ENCODE data around the gene USF2. TPM values are rescaled to one million over a fixed set of nuclear protein-coding genes. Genes with fewer than 3 reads are reported as not detected.
A peak's percentile ranks its signal among the peaks of the same experiment; 100 is the strongest.

The USF2 gene
- total and polyA plus RNA-seq, 2 donors (not counting 1 experiment from before 2014, with no cell fraction given) = 318 to 377 TPM

DNA sequence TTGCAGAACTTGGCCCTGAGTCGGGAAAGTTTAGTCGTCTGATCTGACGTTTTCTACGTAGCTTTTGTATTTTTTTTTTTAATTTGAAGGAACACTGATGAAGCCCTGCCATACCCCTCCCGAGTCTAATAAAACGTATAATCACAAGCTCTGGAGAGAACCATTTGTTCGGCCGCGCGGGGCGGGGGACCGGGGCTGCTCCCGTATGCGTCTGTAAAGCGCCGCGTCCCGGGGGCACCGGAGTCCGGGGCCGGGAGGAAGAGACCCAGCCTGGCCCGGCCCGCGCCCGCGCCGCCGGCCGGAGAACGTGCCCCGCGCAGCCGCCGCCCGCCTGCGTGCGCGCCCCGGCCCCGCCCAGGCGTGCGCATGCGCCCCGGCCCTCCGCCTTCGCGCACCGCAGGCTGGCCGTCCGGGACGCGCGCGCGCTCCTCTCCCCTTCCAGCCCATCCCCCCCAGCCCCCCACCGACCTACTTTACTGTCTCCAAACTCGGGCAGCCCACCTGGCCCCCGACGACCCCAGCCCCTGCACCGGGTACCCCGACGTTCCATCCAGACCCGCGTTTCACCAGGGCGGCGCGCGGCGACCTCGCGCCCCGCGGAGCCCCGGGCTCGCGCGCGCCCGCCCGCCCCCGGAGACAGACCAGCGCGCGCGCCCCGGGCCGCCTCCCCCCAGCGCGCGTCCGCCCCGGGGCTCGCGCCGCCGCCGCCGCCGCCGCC is 785 bp upstream of the USF2 start:
- peaks cover 0 to 31% of the 10 kb centered on the region in 2 experiments for H3K36me3 ChIP-seq (replicated peaks in 1 of 2; ENCODE audit: control extremely low read depth in 1 of 2, control insufficient read depth in 1 of 2, extremely low read depth in 1 of 2, insufficient read depth in 2 of 2, low read length in 1 of 2)
- H3K27me3 ChIP-seq (replicated peaks in 1 of 4; ENCODE audit: control extremely low read depth in 1 of 4, control insufficient read depth in 3 of 4, insufficient read depth in 4 of 4, low read length in 3 of 4) = no peaks in the 10 kb centered on the region
- Mint-ChIP-seq H3K9me3 (ENCODE audit: insufficient read depth) (no peaks in the 10 kb centered on the region), H3K4me1 (peaks cover 61% of the 10 kb centered on the region), H3K27ac (peak overlapping the region; percentile 95), H3K27me3 (no peaks in the 10 kb centered on the region), H3K4me3 (peak overlapping the region; percentile 91)
- TF ChIP-seq EZH2 (IDR thresholded peaks at IDR 0.05; ENCODE audit: borderline replicate concordance, insufficient read depth, low read depth, low read length, poor library complexity, severe bottlenecking) = no peak
- TF ChIP-seq, protein P1, sequence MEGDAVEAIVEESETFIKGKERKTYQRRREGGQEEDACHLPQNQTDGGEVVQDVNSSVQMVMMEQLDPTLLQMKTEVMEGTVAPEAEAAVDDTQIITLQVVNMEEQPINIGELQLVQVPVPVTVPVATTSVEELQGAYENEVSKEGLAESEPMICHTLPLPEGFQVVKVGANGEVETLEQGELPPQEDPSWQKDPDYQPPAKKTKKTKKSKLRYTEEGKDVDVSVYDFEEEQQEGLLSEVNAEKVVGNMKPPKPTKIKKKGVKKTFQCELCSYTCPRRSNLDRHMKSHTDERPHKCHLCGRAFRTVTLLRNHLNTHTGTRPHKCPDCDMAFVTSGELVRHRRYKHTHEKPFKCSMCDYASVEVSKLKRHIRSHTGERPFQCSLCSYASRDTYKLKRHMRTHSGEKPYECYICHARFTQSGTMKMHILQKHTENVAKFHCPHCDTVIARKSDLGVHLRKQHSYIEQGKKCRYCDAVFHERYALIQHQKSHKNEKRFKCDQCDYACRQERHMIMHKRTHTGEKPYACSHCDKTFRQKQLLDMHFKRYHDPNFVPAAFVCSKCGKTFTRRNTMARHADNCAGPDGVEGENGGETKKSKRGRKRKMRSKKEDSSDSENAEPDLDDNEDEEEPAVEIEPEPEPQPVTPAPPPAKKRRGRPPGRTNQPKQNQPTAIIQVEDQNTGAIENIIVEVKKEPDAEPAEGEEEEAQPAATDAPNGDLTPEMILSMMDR (IDR thresholded peaks at IDR 0.05) = no peak
- WGBS (ENCODE audit: insufficient coverage) = under 1% methylated on average over 78 of the region's 100 CpGs
- peaks cover 43% of the 10 kb centered on the region for H4K20me1 ChIP-seq (ENCODE audit: control insufficient read depth, insufficient read depth, low read length, poor library complexity, severe bottlenecking)
- peak overlapping the region; percentile 65 to 88 for H3K27ac ChIP-seq (ENCODE audit: low read length in 2 of 2)
- H3K9me3 ChIP-seq (ENCODE audit: control extremely low read depth in 1 of 3, control insufficient read depth in 2 of 3, insufficient read depth in 1 of 3, low read length in 2 of 3) = no peaks in the 10 kb centered on the region
- H2AFZ ChIP-seq (ENCODE audit: insufficient read depth, low read depth, low read length, poor library complexity, severe bottlenecking) = peak overlapping the region; percentile 80
- intact Hi-C loops (cut with micrococcal nuclease) = loop anchor here (1.0 to 5.0 kb wide), 4 partner anchors 20 to 201 kb away; no protein-coding TSS in a partner anchor
- ChIA-PET CTCF (interaction anchor here (0.7 to 2.0 kb wide), 6 partner anchors 79 to 200 kb away, joined by 3 to 11 read pairs (median 3); partner anchors contain the start of genes FFAR1 and FXYD7), POLR2A (interaction anchor here (0.6 to 1.4 kb wide), 5 partner anchors 9 to 872 kb away, joined by 3 read pairs; partner anchors contain the start of gene CAPNS1)
- ATAC-seq (ENCODE audit: low read depth) (peak; percentile 52), DNase-seq (peak; percentile 91)
- peak overlapping the region; percentile 91 for H3K9ac ChIP-seq (ENCODE audit: low read length)
- peaks cover 46% of the 10 kb centered on the region for H3K79me2 ChIP-seq (ENCODE audit: control insufficient read depth, insufficient read depth, low read length)
- peak overlapping the region; percentile 95 for H3K4me2 ChIP-seq (replicated peaks; ENCODE audit: low read depth, low read length, poor library complexity, severe bottlenecking)
- peaks cover 47 to 70% of the 10 kb centered on the region in 2 donors for H3K4me1 ChIP-seq (ENCODE audit: control insufficient read depth in 2 of 2, insufficient read depth in 2 of 2, low read length in 2 of 2)
- peak overlapping the region; percentile 68 to 97 (median 77) for H3K4me3 ChIP-seq (ENCODE audit: control extremely low read depth in 1 of 5, extremely low read depth in 1 of 5, insufficient read depth in 1 of 5, low read depth in 2 of 5, low read length in 4 of 5)

Measured in B cell (primary cell).